Ovary (tissue), 3 donors: ENCODE measurements around the gene RSPH1.

Experiments used
- CTCF ChIP-seq, 3 donors: fragments of 450-650 bp in 2 of 3; fragments of 200-600 bp in 1 of 3; IDR thresholded peaks; one replicate each; pipeline versions ENCODE4 v1.5.1 to v1.8.0; 2016 to 2022; ENCODE audit warnings: antibody characterized with exemption in 3 of 3, mild to moderate bottlenecking in 1 of 3
- EP300 ChIP-seq: sonication (generic); formaldehyde crosslinking; IDR thresholded peaks from one replicate; pipeline ENCODE4 v1.6.1; 2017; ENCODE audit warnings: antibody characterized with exemption
- donor health status: DM: no; HTN: no; CAD: no.

- no peak for TF ChIP-seq CTCF (IDR thresholded peaks at IDR 0.05)
- TF ChIP-seq EP300, result no peak
Measured at GRCh38 chr21:42542196-42542595, 46.2 kb upstream of the RSPH1 start.
